Tibial nerve (tissue), 3 donors: ENCODE measurements around the gene ARL8A.
A peak's percentile ranks its signal among the peaks of the same experiment; 100 is the strongest.

Experiments used
- CTCF ChIP-seq, 5 experiments: fragments of 200-600 bp in 3 of 5; fragments of 450-650 bp in 2 of 5; sonication (generic) in 3 of 5; IDR thresholded peaks; one replicate each; pipeline ENCODE4 v1.5.1; 2016 to 2019; ENCODE audit warnings: antibody characterized with exemption in 5 of 5, mild to moderate bottlenecking in 3 of 5, moderate library complexity in 2 of 5
- POLR2A ChIP-seq, 2 donors: fragments of 450-650 bp; IDR thresholded peaks; one replicate each; pipeline ENCODE4 v1.6.1; 2017; ENCODE audit warnings: antibody characterized with exemption in 2 of 2, mild to moderate bottlenecking in 2 of 2, moderate library complexity in 2 of 2

GRCh38 chr1:202122639-202123335 is 21.8 kb downstream of the ARL8A start, which contains the start of gene GPR37L1:
- TF ChIP-seq CTCF (IDR thresholded peaks at IDR 0.05): peak; percentile 35 to 86 (median 79)
- TF ChIP-seq POLR2A (IDR thresholded peaks at IDR 0.05): peak; percentile 24 to 60
